ENCODE results near the gene PTCD2. TPM values are rescaled to one million over a fixed set of nuclear protein-coding genes. Genes with fewer than 3 reads are reported as not detected.

PTCD2 gene
- total RNA-seq, 2 donors from 2014 or later = 9.5 to 13.4 TPM

DNA sequence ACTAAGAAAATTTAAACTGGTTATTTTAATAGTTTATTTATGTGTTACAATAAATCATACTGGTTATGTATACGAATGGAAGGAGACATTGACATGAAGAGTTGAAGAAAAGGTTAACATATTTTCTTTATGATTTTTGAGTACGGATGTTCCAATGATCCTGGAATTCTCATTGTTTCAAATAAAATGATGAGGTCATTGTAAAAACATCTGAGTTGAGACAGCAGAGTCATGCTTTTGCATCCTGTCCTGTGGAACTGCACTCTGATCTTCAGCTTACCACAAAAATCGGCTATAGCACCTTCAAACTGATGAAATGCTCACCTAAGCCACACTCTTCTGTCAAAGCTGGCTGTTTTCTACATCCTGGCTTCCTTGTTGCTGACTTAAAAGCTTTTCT is 67.8 kb downstream of the PTCD2 start:
- 84 to 88% methylated on average over 2 to 3 of the region's 3 CpGs for whole genome bisulfite sequencing, 2 experiments (ENCODE audit: insufficient coverage in 1 of 2, insufficient read length in 1 of 2)
- H3K27ac ChIP-seq (ENCODE audit: low read depth, low read length) = no peak overlapping the region
- no peak overlapping the region for H3K4me3 Mint-ChIP-seq

DNA sequence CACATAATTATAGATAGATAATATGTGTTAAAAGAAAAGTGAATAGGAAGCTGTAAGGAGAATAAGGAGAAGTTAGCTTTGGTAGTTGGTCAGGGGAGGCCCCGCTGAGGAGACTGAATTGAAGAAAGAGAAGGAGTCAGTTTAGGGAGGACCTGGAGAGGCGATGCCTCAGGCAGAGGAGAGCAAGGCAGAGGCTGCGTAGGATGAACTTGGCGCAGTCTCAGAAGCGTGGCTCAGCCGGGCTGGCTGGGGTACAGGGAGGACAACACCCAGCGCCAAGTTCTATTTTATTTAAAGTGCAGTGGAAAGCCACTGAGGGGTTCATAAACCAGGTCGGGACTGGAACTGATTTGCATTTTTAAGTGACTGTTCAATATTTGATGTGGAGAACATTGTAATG is 68.5 kb downstream of the PTCD2 start:
- H3K4me3 ChIP-seq (ENCODE audit: low read length) = no peak overlapping the region
- Mint-ChIP-seq H3K4me3 (no peak overlapping the region), H3K36me3 (ENCODE audit: low read depth) (no peaks in the 10 kb centered on the region), H3K4me1 (no peaks in the 10 kb centered on the region), H3K9me3 (no peaks in the 10 kb centered on the region), H3K27ac (no peak overlapping the region), H3K27me3 (ENCODE audit: insufficient read depth) (peaks cover 6% of the 10 kb centered on the region)
- TF ChIP-seq, protein P1, sequence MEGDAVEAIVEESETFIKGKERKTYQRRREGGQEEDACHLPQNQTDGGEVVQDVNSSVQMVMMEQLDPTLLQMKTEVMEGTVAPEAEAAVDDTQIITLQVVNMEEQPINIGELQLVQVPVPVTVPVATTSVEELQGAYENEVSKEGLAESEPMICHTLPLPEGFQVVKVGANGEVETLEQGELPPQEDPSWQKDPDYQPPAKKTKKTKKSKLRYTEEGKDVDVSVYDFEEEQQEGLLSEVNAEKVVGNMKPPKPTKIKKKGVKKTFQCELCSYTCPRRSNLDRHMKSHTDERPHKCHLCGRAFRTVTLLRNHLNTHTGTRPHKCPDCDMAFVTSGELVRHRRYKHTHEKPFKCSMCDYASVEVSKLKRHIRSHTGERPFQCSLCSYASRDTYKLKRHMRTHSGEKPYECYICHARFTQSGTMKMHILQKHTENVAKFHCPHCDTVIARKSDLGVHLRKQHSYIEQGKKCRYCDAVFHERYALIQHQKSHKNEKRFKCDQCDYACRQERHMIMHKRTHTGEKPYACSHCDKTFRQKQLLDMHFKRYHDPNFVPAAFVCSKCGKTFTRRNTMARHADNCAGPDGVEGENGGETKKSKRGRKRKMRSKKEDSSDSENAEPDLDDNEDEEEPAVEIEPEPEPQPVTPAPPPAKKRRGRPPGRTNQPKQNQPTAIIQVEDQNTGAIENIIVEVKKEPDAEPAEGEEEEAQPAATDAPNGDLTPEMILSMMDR (conservative IDR thresholded peaks at IDR 0.05) = no peak
- no peaks in the 10 kb centered on the region for H3K4me1 ChIP-seq (ENCODE audit: control insufficient read depth, insufficient read depth, low read length)
- no peak overlapping the region for H3K9ac ChIP-seq (ENCODE audit: extremely low read depth, low read length, poor library complexity, severe bottlenecking)
- H3K27ac ChIP-seq (ENCODE audit: low read depth, low read length) = no peak overlapping the region
- no peaks in the 10 kb centered on the region for H3K27me3 ChIP-seq (ENCODE audit: control insufficient read depth, insufficient read depth, low read length, poor library complexity, severe bottlenecking)
- no peak for DNase-seq
- no peaks in the 10 kb centered on the region for H3K9me3 ChIP-seq (ENCODE audit: control insufficient read depth, low read length)
- WGBS, 2 experiments (ENCODE audit: insufficient coverage in 1 of 2, insufficient read length in 1 of 2) = 96 to 100% methylated on average over 7 to 8 of the region's 8 CpGs
- no peaks in the 10 kb centered on the region for H3K36me3 ChIP-seq (ENCODE audit: control insufficient read depth, insufficient read depth, low read length)

More for the DNA sequence above, 67.8 kb downstream of the PTCD2 start:
- Mint-ChIP-seq H3K36me3 (ENCODE audit: low read depth) (no peaks in the 10 kb centered on the region), H3K9me3 (no peaks in the 10 kb centered on the region), H3K27ac (no peak overlapping the region), H3K4me1 (no peaks in the 10 kb centered on the region), H3K27me3 (ENCODE audit: insufficient read depth) (peaks cover 8% of the 10 kb centered on the region)
- Histone ChIP-seq H3K4me1 (ENCODE audit: control insufficient read depth, insufficient read depth, low read length) (no peaks in the 10 kb centered on the region), H3K9me3 (ENCODE audit: control insufficient read depth, low read length) (no peaks in the 10 kb centered on the region), H3K27me3 (ENCODE audit: control insufficient read depth, insufficient read depth, low read length, poor library complexity, severe bottlenecking) (no peaks in the 10 kb centered on the region), H3K36me3 (ENCODE audit: control insufficient read depth, insufficient read depth, low read length) (no peaks in the 10 kb centered on the region), H3K4me3 (ENCODE audit: low read length) (no peak overlapping the region), H3K9ac (ENCODE audit: extremely low read depth, low read length, poor library complexity, severe bottlenecking) (no peak overlapping the region)
- TF ChIP-seq, protein P1 (conservative IDR thresholded peaks at IDR 0.05) = no peak
- DNase-seq = no peak

DNA sequence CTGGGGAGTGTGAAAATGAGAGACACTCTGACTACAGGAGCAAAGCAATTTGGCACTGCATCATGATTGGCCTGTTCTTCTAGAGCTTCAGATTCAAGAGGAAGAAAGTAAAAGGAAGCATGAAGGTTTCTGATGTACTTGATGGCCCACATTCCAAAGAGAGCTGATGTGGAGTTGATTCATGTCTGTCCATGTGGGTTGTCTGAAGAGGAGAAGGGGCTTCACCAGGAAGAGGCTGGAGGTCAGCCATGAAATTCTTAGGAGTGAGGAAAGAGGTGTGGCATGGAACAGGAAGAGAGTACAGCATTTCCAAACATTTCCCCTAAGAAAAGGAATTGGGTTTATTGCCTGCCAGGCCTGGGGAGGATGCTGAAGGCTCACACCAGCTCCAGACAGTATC is 70.7 kb downstream of the PTCD2 start:
- Mint-ChIP-seq H3K4me1 (no peaks in the 10 kb centered on the region), H3K27me3 (ENCODE audit: insufficient read depth) (peaks cover 3% of the 10 kb centered on the region), H3K27ac (no peak overlapping the region), H3K36me3 (ENCODE audit: low read depth) (no peaks in the 10 kb centered on the region), H3K9me3 (no peaks in the 10 kb centered on the region), H3K4me3 (no peak overlapping the region)
- Histone ChIP-seq H3K4me1 (ENCODE audit: control insufficient read depth, insufficient read depth, low read length) (no peaks in the 10 kb centered on the region), H3K27me3 (ENCODE audit: control insufficient read depth, insufficient read depth, low read length, poor library complexity, severe bottlenecking) (no peaks in the 10 kb centered on the region), H3K4me3 (ENCODE audit: low read length) (no peak overlapping the region), H3K9me3 (ENCODE audit: control insufficient read depth, low read length) (no peaks in the 10 kb centered on the region), H3K9ac (ENCODE audit: extremely low read depth, low read length, poor library complexity, severe bottlenecking) (no peak overlapping the region), H3K36me3 (ENCODE audit: control insufficient read depth, insufficient read depth, low read length) (no peaks in the 10 kb centered on the region), H3K27ac (ENCODE audit: low read depth, low read length) (no peak overlapping the region)
- no peak for DNase-seq
- TF ChIP-seq, protein P1 (conservative IDR thresholded peaks at IDR 0.05) = no peak

Measured in endodermal cell (in vitro differentiated cells).